Peyer's patch (tissue), 4 donors: ENCODE data around the gene LMO1. TPM values are rescaled to one million over a fixed set of nuclear protein-coding genes. Genes with fewer than 3 reads are reported as not detected.

Source experiments
- DNase-seq, 3 donors: peaks; one replicate each; pipeline ENCODE4 v3.0.0-alpha.2; 2017 to 2019
- H3K27ac ChIP-seq, 4 donors: fragments of 200-600 bp; sonication (generic); one replicate each; pipeline ENCODE4 v1.5.1; 2016 to 2019
- H3K27me3 ChIP-seq, 2 donors: fragments of 200-600 bp; sonication (generic); one replicate each; pipeline ENCODE4 v1.5.1; 2019
- H3K36me3 ChIP-seq, 3 donors: fragments of 200-600 bp; sonication (generic); one replicate each; pipeline ENCODE4 v1.5.1; 2016 to 2019
- H3K4me1 ChIP-seq, 4 donors: fragments of 200-600 bp; sonication (generic); one replicate each; pipeline ENCODE4 v1.5.1; 2016 to 2019
- H3K4me3 ChIP-seq, 4 donors: fragments of 200-600 bp; sonication (generic); 1 replicate in 3 of 4; 2 replicates in 1 of 4; pipeline ENCODE4 v1.5.1; 2016 to 2019; ENCODE audit warnings: mild to moderate bottlenecking in 1 of 4
- H3K9me3 ChIP-seq, 4 donors: fragments of 200-600 bp; sonication (generic); one replicate each; pipeline ENCODE4 v1.5.1; 2016 to 2019; ENCODE audit warnings: mild to moderate bottlenecking in 1 of 4
- POLR2A ChIP-seq, 2 donors: fragments of 450-650 bp; IDR thresholded peaks; one replicate each; pipeline ENCODE4 v1.5.1; 2017; ENCODE audit warnings: antibody characterized with exemption in 2 of 2, mild to moderate bottlenecking in 2 of 2, moderate library complexity in 2 of 2
- total RNA-seq, 4 donors: library from RNA; depleted of rRNA; stranded (reverse); fragments of >200 nt; gene quantifications; one replicate each; pipeline ENCODE4 v1.1.0, GENCODE V29; 2016
- TF ChIP-seq, protein P1 (sequence below), 6 experiments: fragments of 450-650 bp in 4 of 6; fragments of 200-600 bp in 2 of 6; sonication (generic) in 1 of 6; IDR thresholded peaks; one replicate each; pipeline ENCODE4 v1.5.1; 2017 to 2019; ENCODE audit warnings: antibody characterized with exemption in 6 of 6, mild to moderate bottlenecking in 3 of 6, moderate library complexity in 1 of 6

The LMO1 gene
- total RNA-seq, 4 donors from 2014 or later, result not detected

DNA sequence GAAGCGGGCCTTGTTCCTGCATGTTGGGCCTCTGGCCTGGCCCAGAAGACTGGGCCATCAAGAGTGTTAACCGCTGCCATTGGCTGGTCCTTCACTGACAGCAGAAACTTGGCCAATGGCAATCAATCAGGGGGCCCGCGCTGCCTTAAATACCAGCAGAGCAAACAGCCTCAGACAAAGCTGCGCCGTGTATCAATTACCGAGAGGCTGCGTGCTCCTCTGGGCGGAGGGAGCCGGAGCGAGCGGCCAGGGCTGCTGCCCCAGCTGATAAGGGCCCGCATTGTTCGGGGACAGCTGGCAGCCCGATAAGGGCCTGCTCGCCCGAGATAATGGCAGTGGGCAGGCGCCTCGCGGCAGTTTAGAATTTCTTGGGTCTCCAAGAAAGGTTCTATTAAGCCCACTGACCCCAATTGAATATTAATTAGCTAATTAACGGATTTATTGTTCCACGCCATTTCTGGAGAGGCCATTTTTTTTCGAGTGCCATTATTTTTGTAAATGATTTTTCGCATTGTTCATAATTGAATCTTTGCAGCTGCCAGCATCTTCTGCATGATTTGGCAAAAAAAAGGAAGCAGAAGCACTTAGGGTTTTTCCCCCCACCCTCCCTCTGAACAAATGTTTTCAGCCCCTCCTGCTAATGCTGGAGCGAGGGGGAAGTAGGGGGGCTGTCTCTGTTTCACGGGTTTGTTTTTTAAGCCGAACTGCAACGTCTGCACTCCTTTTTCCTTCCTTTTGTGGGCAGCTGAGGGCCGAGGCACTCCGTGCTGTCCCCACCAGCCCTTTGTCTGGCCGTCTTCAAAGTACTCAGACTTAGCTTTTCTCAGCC is 57.2 kb downstream of the LMO1 start:
- DNase-seq, result peak in 2 of 3 donors; percentile 24 to 52
- TF ChIP-seq, protein P1, sequence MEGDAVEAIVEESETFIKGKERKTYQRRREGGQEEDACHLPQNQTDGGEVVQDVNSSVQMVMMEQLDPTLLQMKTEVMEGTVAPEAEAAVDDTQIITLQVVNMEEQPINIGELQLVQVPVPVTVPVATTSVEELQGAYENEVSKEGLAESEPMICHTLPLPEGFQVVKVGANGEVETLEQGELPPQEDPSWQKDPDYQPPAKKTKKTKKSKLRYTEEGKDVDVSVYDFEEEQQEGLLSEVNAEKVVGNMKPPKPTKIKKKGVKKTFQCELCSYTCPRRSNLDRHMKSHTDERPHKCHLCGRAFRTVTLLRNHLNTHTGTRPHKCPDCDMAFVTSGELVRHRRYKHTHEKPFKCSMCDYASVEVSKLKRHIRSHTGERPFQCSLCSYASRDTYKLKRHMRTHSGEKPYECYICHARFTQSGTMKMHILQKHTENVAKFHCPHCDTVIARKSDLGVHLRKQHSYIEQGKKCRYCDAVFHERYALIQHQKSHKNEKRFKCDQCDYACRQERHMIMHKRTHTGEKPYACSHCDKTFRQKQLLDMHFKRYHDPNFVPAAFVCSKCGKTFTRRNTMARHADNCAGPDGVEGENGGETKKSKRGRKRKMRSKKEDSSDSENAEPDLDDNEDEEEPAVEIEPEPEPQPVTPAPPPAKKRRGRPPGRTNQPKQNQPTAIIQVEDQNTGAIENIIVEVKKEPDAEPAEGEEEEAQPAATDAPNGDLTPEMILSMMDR (IDR thresholded peaks at IDR 0.05), result no peak
- TF ChIP-seq POLR2A (IDR thresholded peaks at IDR 0.05), result no peak
- H3K4me1 ChIP-seq, result no peaks in the 10 kb centered on the region
- no peak overlapping the region for H3K4me3 ChIP-seq
- H3K27me3 ChIP-seq, result no peaks in the 10 kb centered on the region
- H3K36me3 ChIP-seq, result no peaks in the 10 kb centered on the region
- peak overlapping the region in 3 of 4 donors; percentile 18 to 68 (median 63) for H3K27ac ChIP-seq
- no peaks in the 10 kb centered on the region for H3K9me3 ChIP-seq

DNA sequence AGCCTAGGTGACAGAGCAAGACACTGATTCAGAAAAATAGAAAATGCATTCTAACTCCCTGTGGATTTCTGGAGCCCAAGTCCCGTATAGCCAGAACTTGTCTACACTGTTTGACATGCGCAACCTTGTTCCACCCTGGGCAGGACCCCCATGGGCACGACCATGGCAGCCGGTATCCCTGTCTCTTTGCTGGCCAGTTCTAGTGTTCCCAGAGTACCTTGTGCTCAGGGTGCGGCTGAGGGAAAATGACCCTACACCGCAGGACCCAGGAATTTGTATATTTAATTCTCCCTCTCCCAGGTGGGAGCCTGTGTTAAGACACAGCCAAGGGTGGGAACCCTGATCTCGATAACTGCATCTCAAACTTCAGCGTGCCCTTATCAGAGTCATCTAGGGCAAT is 58.1 kb downstream of the LMO1 start:
- TF ChIP-seq POLR2A (IDR thresholded peaks at IDR 0.05), result no peak
- TF ChIP-seq, protein P1 (IDR thresholded peaks at IDR 0.05), result no peak
- Histone ChIP-seq H3K9me3 (no peaks in the 10 kb centered on the region), H3K4me3 (no peak overlapping the region), H3K4me1 (no peaks in the 10 kb centered on the region), H3K27ac (no peak overlapping the region), H3K27me3 (no peaks in the 10 kb centered on the region), H3K36me3 (no peaks in the 10 kb centered on the region)
- no peak for DNase-seq

DNA sequence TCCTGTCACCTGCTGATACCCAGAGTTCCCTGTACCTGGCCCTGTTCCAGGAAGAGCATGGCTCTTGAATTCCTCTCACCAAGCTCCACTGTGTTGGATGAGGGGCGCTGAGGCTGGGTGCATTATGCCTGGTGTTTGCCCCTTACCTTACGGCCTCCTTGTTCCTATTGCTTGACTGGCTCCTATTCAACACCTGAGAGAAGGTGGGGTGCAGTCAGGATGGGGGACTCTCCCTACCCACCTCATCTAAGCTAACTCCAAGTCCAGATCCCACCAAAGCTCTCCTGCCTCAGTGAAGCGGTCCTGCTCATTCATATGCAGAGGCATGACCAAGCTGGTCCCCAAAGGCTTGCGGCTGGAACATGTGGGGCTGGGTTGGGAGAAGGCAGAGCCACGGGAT is 59.1 kb downstream of the LMO1 start:
- no peak overlapping the region for H3K27ac ChIP-seq
- H3K4me1 ChIP-seq, result no peaks in the 10 kb centered on the region
- DNase-seq, result no peak
- H3K9me3 ChIP-seq, result no peaks in the 10 kb centered on the region
- H3K27me3 ChIP-seq, result no peaks in the 10 kb centered on the region
- TF ChIP-seq, protein P1 (IDR thresholded peaks at IDR 0.05), result no peak
- H3K36me3 ChIP-seq, result no peaks in the 10 kb centered on the region
- no peak overlapping the region for H3K4me3 ChIP-seq

DNA sequence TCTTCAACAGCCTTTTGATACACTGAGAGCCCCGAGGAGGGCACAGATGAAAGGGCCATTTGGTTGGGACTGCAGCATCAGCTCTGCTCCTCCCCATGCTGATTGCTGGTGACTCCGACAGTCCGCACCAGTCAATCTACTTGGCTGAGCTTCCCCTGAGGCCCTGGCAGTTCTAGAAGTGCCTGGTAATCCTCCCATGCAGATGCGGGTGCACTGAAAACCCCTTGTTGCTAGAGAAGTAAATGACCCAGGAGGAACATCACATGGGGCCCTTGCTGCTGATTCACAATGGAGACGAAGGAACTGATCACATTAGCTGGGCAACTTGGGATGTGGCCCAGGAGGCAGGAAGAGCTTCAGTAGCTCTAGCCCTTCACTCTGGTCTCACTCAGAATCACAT is 59.7 kb downstream of the LMO1 start:
- H3K27ac ChIP-seq, result no peak overlapping the region
- DNase-seq, result no peak
- TF ChIP-seq POLR2A (IDR thresholded peaks at IDR 0.05), result no peak
- TF ChIP-seq, protein P1 (IDR thresholded peaks at IDR 0.05), result no peak
- no peaks in the 10 kb centered on the region for H3K9me3 ChIP-seq
- H3K27me3 ChIP-seq, result no peaks in the 10 kb centered on the region
- no peak overlapping the region for H3K4me3 ChIP-seq
- H3K4me1 ChIP-seq, result no peaks in the 10 kb centered on the region
- no peaks in the 10 kb centered on the region for H3K36me3 ChIP-seq

DNA sequence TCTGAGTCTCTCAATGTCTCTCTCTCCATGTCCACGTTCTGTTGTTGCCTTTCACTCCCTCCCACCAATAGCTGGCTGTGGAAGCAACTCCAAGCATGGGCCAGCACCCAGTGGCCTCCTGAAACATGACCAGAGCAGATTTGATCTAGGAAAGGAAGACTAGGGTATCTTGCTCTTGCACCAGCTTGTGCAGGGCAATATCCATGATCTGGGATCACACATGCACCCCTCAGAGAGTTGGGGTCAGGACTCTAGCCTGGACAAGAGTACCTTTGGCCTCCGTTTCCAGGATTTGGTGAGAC is 60.3 kb downstream of the LMO1 start:
- TF ChIP-seq POLR2A (IDR thresholded peaks at IDR 0.05), result no peak
- TF ChIP-seq, protein P1 (IDR thresholded peaks at IDR 0.05), result no peak
- Histone ChIP-seq H3K27me3 (no peaks in the 10 kb centered on the region), H3K4me1 (no peaks in the 10 kb centered on the region), H3K9me3 (no peaks in the 10 kb centered on the region), H3K4me3 (no peak overlapping the region), H3K36me3 (no peaks in the 10 kb centered on the region), H3K27ac (no peak overlapping the region)
- no peak for DNase-seq
